Measurements from ENCODE around the gene LAMTOR2.
"Not testable (repeated sequence)": the region's sequence is repeated elsewhere in the genome, so short reads cannot be mapped to it uniquely, and the experiment has no call there.

The LAMTOR2 gene

GRCh38 chr1:156054500-156055280 is at the start of gene LAMTOR2:
LAMTOR2 (plus strand) TSS chr1:156054782; CDS start chr1:156054890, 108 bp downstream.
- DNase-seq, result peak; percentile 95

- DNase-seq, result no peak
Observed at GRCh38 chr1:156004843-156005584, 49.6 kb upstream of the LAMTOR2 start.

DNA sequence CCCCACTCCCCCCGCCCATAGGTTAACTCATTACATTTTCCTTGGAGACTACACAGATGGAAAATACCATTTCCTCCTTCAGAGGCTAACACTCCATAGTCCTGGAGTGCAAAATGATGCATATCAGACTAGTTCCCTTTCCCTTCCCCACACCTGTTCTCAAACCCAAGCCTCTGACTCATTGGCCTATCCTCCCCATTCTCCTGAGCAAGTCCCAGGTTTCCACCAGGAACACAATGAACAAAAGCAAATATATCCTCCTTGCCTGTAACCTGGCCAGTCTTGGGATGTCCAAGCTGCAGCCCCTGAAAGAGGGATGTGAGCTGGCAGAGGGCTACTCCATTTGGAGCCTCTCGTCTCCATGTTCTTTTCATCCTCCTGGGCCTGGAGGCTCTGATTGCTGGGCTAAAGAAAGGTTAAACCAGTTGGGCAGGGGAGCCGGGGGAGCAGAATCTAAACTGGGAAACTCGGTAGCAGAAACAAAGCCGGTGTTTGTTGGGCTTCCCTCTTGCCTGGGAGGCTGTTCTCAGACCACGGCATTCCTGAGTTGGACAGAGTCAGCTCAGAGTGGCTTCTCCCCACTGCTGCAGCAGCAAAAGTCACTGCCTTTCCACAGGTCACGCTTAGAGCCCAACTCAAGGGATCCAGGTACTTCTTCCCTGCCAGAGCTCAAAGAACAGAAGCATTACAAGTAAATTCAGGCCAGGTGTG is 47.8 kb upstream of the LAMTOR2 start:
- no peak for DNase-seq

- DNase-seq, result no peak
Observed at GRCh38 chr1:156009404-156009803, 45.2 kb upstream of the LAMTOR2 start.

DNA sequence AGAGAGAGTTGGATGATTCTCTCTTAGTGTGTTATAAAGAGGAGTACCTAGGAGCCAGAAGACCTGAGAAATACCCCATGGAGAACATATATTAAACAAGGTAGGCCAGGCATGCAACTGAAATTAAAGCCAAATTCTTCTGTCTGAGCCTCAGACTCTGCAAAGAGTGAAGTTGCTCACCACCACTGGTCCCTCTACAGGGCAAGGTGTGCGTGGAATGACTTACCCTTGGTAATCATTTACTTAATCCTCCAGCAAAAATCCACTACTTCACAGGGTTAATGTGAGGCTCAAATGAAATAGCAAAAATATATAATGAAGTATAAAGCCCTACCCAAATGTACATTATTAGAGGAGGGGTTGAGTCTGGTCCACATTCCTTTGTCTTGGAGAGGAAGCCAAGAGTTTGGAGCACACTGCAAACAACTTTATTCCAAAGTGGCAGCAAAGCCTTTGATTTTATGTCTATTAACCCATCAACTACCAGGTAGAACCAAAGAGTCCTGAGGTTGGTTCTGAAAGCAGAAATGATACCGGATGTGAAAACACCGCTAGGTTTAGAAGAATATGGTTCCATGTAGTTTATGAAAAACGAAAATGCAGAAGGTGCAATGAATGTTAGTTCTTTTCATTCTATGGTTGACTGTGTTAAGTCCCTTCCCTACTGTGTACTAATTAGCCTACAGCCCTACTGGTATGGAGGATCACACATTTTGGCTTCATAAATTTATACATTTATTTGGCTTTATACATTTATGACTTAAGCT is 42.3 kb upstream of the LAMTOR2 start:
- no peak for DNase-seq

DNA sequence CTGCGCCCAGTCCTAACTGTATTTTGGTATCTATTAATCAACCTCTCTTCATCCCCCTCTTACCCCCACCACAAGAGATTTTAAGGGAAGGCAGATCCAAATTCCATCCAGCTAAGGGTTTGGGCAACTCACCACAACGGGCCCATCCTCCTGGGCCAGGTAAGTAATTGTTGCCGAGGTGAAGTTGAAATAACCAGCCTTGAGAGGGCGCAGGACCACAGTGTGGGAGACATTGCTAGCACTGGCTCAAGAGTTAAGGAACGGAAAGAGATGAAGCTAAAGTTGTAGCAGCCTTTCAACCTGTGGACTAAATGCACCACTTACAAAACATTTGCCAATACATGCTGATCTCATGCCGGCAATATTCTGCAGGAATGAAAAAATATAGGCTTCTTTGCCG is 39.8 kb upstream of the LAMTOR2 start:
- DNase-seq, result no peak

DNA sequence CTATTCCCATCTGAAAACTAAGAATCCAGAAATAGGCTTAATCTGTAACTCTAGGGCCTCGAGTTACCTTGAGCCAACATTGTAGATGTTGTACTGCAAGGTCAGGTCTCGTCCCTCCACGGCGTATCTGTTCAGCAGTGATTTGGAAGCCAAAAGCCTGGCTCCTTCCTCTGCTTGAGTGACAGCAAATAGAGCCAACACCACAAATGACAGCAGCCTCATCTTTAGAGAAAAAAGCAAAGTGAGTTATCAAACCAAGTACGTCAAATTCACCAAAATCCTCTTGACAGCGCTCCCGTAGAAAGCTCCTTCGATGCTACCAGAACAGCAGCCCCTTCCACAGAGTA is 34.7 kb upstream of the LAMTOR2 start:
- DNase-seq, result no peak

DNA sequence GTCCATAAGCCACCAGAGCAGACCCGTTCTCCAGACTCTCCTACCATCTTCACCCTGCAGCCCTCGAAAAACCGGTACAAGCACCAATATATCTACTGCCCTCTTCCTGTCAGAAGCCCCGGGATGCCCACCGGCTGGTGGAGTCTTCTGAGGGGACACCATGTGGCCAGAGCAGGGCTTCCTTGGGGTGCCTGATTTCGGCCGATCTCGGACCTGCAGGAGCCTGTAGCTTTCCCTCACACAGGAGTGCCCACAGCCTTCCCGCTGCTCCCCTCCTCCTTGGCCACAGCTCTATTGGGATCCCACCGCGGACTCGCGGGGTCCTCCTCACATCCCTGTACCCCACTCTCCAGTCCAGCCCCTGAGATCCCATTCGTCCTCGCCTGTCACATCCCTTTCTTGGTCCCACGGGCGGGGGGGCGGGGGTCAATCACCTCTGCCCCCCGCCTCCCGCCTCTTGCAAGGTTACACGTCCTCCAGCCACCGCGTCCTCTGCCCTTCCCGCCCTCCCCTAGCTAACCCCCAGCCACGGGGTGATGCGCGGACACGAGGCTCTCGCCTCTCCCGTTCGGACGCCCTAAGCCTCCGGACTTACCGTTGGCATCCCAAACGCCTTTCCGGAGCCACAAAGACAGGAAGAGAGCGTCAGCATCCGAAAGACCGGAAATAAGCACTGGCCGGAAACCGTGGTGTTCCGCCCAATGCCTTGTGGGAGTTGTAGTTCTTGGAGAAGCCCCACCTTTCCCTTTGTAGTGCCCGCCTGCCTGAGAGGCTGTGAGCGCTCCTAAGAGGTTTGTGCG is 34.1 kb upstream of the LAMTOR2 start, which contains the start of gene SSR2:
Gene SSR2 (minus strand): TSS at position 659 of the 800 bp plus-strand sequence. CDS start 784 bp downstream, outside the sequence.
- DNase-seq, result peak; percentile 79

DNA sequence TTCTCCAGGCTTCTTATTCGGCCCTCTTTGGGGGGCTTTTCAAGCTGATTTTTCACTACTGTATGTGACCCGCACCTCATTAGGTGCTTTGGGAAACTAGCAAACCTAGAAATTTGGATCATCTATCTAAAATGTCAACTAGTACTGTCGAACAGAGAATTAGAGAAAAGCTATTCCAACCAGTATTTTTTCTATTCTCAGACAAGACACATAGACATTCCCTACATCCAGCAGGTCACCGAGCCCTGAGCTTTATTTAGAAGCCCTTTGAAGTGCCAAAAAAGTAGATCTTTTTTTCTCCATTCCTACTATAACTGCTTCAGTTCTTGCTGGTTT is 33.5 kb upstream of the LAMTOR2 start:
- DNase-seq, result no peak

DNA sequence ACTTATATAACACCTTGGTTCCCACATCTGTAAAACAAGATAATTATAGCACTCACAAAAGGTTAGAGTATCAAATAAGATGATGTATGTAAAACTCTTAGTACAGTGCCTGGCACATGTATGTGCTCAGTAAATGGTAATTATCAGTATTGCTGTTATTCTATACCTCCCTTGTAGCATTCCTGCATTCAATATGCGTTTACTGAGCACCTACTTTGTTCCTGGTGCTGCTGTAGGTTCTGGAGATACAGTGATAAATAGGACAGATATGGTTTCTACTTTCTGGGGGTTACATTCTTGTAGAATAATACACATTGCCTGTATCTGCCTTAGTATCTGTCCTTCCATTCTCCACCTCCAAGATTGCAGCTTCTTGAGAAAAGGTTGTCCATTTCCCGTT is 32.6 kb upstream of the LAMTOR2 start:
- no peak for DNase-seq

DNA sequence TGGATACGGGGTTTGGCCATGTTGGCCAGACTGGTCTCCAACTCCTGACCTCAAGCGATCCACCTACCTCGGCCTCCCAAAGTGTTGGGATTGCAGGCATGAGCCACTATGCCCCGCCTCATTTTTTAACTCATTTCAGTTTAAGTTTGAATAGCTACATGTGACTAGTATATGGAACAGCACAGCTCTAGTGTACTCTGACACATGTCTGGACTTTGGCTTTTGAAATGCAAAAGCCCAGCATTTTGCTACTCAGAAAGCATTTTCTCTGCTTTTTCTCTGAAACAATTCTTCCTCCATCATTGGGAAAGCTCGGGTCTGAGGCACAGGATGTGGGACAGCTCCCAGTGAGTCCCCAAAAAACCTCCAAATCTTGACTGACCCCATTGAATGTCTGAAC is 29.8 kb upstream of the LAMTOR2 start:
- no peak for DNase-seq

GRCh38 chr1:156025876-156026275 is 28.7 kb upstream of the LAMTOR2 start:
- no peak for DNase-seq

DNA sequence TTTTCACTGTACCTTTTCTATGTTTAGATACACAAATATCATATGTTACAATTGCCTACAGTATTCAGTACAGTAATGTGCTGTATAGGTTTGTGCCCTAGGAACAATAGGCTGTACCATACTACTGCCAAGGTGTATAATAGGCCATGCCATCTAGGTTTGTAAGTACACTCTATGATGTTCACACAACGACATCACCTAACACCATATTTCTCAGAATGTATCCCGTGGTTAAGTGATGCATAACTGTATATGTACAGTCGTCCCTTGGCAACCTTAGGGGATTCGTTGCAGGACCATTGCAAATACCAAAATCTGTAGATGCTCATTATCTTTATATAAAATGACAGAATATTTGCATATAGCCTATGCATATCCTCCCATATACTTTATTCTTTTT is 28.0 kb upstream of the LAMTOR2 start:
- DNase-seq, result no peak

GRCh38 chr1:156033011-156033410 is 21.6 kb upstream of the LAMTOR2 start:
- DNase-seq, result no peak

- DNase-seq, result not testable (repeated sequence)
Observed at GRCh38 chr1:156034991-156035390, 19.6 kb upstream of the LAMTOR2 start.

DNA sequence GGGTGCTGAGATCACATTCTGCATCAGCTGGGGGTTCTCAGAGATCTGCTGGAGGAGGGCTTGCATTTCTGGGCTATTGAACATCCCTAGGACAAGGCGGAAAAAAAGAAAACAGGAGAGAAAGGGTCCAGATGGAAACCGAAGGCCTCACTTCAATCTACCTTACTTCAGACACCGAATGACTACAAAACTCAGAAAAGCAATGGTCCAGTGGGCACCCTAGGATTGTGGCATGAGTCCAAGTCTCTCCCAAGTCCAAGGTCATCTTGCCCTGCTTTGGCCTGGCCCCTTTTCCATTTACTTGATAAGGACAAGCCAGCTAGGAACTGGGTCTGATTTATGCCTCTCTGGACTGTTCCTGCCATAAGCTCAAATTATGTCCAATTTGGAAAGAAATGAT is 11.8 kb upstream of the LAMTOR2 start:
- DNase-seq, result no peak

DNA sequence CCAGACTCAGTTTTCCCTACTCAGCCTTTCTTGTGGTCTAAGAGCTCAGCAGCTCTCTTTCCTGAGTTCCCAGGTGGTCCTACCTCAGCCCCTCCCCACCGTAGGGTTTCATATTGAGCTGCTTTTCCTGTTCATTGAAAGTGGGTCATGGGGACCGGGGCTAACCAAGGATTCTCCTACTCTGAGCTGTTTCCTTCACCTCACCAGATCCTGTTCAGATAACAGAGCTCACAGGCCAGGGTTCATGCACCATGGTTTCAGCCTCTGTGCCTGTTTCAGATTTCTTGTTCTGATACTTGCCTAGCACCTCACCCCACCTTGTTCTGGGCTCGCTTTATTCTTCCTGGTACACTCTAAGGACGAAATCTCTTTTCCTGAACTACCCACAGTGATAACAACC is 9.5 kb upstream of the LAMTOR2 start:
- no peak for DNase-seq

GRCh38 chr1:156048663-156049258 is 5.8 kb upstream of the LAMTOR2 start:
- DNase-seq, result no peak

DNA sequence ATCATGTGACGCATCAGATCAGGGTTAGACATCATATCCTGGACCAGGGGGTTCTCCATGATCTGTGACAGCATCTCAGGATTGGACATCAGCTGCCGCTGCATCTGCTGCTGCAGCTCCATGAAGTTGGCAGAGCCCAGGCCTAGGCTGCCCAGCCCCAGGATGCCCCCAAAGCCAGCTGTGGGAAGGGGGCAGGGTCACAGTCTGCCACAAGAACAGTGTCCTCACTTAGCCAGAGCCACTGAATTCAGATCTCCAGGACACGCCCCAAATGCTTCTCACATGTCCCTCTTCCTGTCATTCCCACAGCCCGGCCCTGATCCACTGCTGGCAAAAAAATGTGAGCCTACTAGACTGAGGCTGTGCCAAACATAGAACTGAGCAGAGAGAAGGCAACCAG is 4.2 kb upstream of the LAMTOR2 start:
- DNase-seq, result no peak

- DNase-seq, result no peak
Observed at GRCh38 chr1:156051011-156051725, 3.4 kb upstream of the LAMTOR2 start.

Measured in stimulated activated naive CD4-positive, alpha-beta T cell treated with Interleukin-2 at 50 U/mL for 16 hours (primary cell).